Measurements from ENCODE around the gene MCM6.

GRCh38 chr2:135875491-135876065, 665 bp downstream of the MCM6 start:
- TF ChIP-seq CTCF (conservative IDR thresholded peaks at IDR 0.05; ENCODE audit: low read length) (no peak), EZH2phosphoT487 (IDR thresholded peaks at IDR 0.05; ENCODE audit: borderline replicate concordance) (no peak)
